A549 treated with CORT108297 at 1 μM for 4 hours (cell line): ENCODE data around the gene NUDT6. TPM values are rescaled to one million over a fixed set of nuclear protein-coding genes. Genes with fewer than 3 reads are reported as not detected.

Experiments
- total RNA-seq: library from RNA; stranded (reverse); fragments of 200-300 nt; extraction: Qiagen RNA extraction; gene quantifications from 5 replicates; pipeline ENCODE4 v1.2.3, GENCODE V29; 2022

Gene NUDT6, protein sequence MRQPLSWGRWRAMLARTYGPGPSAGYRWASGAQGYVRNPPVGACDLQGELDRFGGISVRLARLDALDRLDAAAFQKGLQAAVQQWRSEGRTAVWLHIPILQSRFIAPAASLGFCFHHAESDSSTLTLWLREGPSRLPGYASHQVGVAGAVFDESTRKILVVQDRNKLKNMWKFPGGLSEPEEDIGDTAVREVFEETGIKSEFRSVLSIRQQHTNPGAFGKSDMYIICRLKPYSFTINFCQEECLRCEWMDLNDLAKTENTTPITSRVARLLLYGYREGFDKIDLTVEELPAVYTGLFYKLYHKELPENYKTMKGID
- total RNA-seq: 5.7 to 7.6 TPM (median 6.6 TPM) in 5 replicates

DNA sequence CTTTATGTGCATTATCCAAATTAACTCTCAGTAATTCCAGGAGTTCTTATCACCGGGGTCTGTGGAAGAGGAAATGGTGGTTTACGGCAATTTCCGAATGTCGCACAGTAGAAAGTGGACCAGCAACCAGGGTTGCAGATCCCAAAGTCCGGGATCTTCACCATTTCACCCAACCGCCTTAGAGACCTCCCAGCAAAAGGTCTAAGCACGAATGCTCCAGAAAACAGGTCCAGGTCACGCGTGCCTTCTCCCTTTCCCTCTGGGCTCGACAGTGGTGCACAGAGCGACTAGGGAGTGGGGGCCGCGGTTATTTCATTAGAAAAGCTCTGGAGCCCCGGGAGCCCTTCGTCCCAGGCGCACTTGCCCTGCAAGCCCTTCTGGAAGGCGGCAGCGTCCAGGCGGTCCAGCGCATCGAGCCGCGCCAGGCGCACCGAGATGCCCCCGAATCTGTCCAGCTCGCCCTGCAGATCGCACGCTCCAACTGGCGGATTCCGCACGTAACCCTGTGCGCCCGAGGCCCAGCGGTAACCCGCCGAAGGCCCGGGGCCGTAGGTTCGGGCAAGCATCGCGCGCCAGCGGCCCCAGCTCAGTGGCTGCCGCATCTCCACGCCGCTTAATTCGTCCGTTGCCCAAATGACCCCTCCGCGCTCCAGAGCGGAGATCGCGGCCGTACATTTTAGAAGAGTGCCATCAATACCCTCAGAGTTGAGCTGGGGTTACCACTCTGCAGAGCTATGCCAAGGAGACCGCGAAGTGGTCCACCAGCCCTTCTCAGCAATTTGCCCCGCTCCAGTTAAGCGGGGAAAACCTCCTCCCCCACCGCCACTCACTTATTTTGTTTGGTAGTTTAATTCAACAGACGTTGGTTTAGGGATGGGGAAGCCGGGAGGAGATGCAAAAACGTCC lies at the start of gene NUDT6:
TSS of gene NUDT6 (minus strand) at position 627 of the 906 bp plus-strand sequence. CDS start at position 602, 25 bp downstream.

Other genes with a start within 250 kb of the NUDT6 start
- gene BBS12, start 189.9 kb downstream of the NUDT6 start, total RNA-seq: 2.7 to 3.6 TPM (median 3.0 TPM) in 5 replicates
- 29.8 to 63.8 TPM (median 52.6 TPM) in 5 replicates for gene FGF2, start 95.8 kb downstream of the NUDT6 start, total RNA-seq